ENCODE results near the gene LOXL4.
A peak's percentile ranks its signal among the peaks of the same experiment; 100 is the strongest.
"Not testable (repeated sequence)": the region's sequence is repeated elsewhere in the genome, so short reads cannot be mapped to it uniquely, and the experiment has no call there.

The LOXL4 gene

DNA sequence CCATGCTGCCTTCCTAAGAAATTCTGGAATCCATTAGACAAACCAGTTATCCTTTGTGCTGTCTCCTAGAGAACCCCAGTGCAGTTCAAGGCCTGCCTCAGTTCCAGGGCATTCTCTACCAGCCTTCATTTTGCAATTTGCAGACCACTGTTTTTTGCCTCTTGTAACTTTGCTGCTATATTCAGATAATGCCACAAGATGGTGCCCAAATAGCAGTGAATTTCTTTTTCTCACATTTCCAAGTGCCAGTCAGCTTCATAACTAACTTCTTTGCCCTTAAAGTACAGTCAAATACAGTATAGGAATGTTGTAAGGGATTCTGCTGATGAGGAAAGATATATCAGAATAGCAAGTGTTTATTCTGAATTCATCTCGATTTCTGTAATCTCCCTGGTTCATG lies 25.2 kb downstream of the LOXL4 start:
- no peak for DNase-seq (ENCODE audit: low read depth)

DNA sequence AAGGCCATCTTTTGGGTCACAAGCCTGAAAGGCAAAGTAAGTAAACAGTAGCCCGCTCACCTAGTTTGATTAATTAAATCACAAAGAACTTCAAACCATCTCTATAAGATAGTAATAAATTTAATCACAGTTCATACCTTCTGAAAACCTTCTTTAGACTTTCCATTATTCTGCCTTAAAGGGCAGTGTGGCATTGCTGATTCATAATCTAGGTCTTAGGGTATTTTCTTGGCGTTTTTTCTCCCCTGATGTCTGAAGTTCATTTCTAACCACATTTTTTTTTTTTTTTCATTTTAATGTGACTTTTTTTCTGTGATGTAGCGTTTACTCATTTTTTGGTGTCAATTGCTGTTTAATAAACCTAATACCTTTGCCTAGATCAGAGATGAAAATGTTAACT lies 27.5 kb downstream of the LOXL4 start:
- no peak for DNase-seq (ENCODE audit: low read depth)

DNA sequence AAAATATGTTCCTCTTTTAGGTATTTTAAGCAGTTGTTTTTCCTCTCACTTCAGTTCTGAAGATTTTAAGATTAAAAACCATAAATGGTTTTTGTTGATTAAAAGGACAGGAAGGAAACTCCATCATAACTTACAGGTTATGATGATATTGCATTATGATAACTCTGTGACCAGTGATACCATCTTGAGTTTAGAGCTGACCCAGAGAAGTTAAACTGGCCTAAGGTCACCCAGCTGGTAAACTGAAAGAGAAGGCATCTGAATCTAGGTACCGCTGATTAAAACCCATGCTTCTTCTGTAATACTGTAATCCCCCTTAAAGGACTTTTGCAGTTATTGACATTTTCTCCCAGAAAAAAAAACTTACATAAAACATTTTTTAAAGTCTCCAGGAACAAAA lies 29.6 kb downstream of the LOXL4 start:
- DNase-seq (ENCODE audit: low read depth), result no peak

DNA sequence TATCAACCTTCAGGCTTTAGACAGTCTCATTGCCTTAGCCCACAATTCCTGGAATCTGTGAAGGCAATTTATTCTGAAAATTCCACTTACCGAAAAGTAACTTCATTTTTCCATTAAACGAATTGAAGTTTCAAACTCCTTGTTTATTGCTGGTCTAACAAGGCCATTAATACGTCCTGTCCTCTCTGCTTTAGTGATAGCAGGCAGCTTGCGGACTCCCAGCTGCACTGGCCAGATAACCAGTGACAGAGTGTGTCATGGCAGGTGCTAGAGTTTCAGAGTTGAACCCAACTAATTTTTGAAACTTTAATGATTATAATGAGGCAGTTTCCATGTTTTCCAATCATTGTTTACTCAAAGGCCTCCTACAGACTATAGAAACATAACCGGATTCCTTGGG lies 31.1 kb downstream of the LOXL4 start:
- peak; percentile 71 for DNase-seq (ENCODE audit: low read depth)

DNA sequence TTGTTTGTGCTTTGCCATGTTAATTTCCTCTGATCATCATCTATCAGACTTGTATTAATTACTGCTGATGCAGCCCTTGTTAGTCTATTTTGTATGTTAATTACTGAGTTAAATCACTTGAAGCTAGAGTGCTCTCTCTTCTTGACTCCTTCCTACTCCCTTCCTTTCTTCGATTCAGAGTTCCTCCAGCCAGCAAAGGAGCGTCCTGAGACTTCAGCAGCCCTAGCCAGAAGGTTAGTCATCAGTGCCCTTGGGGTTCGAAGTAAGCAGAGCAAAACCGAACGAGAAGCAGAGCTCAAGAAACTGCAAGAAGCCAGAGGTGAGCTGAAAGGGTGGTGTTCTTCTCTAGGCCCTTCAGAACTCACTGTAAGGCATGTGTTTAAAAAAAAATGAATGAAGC lies 32.1 kb downstream of the LOXL4 start:
- no peak for DNase-seq (ENCODE audit: low read depth)

DNA sequence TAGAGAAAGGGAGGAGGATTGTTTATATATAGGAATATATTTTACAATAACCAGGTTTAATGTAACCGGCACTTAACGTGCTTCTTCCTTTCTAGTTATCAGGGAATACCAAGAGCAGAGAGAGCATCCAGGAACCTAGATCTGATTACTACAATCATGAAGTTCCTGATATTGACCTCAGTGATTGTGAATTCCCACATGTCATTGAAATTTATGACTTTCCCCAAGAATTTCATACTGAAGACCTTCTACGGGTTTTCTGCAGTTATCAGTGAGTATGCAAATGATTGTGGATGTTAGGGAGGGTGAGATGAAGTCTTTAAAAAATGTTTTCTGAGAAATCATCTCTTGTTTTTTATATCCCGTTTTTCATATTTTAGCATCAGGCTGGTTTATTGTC lies 36.6 kb downstream of the LOXL4 start:
- DNase-seq (ENCODE audit: low read depth), result no peak

DNA sequence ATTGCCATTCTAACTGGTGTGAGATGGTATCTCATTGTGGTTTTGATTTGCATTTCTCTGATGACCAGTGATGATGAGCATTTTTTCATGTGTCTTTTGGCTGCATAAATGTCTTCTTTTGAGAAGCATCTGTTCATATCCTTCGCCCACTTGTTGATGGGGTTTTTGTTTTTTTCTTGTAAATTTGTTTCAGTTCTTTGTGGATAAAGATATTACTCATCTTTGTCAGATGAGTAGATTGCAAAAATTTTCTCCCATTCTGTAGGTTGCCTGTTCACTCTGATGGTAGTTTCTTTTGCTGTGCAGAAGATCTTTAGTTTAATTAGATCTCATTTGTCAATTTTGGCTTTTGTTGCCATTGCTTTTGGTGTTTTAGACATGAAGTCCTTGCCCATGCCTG lies 39.7 kb downstream of the LOXL4 start:
- DNase-seq (ENCODE audit: low read depth), result not testable (repeated sequence)

DNA sequence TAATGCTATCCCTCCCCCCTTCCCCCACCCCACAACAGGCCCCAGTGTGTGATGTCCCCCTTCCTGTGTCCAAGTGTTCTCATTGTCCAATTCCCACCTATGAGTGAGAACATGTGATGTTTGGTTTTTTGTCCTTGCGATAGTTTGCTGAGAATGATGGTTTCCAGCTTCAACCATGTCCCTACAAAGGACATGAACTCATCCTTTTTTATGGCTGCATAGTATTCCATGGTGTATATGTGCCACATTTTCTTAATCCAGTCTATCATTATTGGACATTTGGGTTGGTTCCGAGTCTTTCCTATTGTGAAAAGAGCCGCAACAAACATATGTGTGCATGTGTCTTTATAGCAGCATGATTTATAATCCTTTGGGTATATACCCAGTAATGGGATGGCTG lies 40.3 kb downstream of the LOXL4 start:
- DNase-seq (ENCODE audit: low read depth), result not testable (repeated sequence)

DNA sequence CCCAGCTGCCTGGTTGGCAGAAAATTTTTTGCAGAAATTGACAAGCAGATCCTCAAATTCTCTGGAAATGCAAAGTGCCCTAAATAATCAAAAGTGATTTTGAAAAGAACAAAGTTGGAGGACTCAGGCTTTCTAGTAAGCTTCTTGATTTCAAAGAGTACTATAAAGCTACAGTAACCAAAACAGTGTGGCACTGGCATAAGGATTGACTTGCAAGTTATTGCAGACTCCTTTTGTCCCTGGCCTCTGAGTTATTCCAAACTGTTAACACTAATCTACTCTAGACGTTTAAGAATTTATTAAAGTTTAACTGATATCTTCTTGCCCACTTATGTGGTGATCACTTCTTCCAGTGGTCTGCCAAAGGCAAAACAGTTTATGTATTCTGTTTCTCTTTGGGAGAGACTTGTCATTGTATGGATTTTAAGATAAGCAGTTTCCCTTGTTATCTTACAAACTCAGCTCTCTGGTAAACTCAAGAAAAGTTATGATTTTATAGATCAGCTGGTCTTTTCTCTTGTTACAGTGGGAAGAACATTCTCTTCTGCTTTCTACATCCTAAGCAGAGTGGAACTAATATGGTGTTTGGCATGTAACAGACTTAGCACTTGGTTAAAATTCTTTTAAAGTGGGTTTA lies 41.4 kb downstream of the LOXL4 start:
- DNase-seq (ENCODE audit: low read depth), result peak; percentile 44

DNA sequence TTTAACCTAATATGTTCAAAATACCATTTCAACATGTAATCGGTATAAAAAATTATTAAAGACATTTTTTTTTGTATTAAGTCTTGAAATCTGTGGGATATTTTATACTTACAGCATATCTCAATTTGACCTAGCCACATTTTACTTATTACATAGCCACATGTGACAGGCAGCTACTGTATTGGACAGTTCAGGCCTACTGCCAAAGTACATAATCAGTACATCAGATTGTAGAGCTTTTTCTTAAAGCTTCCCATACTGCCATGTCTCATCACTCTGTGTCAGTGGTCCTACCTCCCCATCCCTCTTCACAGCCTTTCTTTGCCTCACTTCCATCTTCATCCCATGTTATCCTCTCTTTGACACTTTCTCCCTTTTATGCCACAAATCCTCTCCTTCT lies 43.0 kb downstream of the LOXL4 start:
- no peak for DNase-seq (ENCODE audit: low read depth)

DNA sequence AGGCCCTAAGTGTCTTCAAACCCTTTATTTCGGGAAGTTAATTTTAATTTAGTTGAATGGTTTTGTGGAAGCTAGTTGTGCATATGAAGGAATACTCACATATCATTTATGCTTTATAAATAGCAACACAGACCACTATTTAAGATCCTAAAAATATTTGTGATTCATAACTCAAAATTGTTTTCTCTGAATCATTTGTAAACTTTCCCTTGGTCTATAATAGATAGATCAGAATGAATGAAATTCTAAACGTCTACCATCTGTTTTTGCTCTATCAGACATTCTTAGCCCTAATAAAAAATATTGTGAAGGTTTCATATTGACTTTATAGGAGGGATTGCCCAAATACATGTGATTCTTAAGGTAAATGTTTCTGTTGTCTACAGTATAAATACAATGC lies 43.5 kb downstream of the LOXL4 start:
- DNase-seq (ENCODE audit: low read depth), result no peak

DNA sequence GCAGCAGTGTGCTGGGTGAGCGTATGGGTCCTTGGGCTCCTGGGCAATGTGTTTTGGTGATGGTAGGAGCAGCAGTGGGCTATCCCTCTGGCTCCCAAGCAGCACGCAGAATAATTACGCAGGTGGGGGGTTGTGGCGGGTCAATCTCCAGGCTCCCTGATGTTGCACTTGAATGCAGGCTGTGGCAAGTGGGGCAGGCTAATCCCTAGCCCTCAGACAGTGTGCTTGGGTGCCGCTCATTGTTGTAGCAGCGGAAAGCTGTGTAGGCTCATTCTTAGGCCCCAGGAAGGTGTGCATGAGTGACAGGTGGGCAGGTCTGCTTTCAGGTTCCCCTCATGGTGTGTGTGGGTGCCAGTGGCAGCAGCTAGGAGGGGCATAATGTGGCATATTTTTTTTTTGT lies 44.1 kb downstream of the LOXL4 start:
- no peak for DNase-seq (ENCODE audit: low read depth)

DNA sequence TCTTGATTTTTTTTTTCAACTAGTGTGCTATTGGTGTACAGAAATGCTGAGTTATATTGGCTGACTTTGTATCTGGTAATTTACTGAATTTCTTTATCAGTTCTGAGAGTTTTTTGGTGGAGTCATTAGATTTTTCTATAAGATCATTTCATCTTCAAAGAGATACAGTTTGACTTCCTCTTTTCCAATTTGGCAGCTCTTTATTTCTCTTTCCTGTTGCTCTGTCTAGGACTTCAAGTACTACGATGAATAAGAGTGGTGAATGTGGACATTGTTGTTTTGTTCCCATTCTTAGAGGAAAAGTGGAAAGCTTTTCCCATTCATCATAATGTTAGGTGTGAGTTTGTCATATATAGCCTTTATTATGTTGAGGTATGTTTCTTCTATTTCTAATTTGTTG lies 50.2 kb downstream of the LOXL4 start:
- DNase-seq (ENCODE audit: low read depth), result no peak

DNA sequence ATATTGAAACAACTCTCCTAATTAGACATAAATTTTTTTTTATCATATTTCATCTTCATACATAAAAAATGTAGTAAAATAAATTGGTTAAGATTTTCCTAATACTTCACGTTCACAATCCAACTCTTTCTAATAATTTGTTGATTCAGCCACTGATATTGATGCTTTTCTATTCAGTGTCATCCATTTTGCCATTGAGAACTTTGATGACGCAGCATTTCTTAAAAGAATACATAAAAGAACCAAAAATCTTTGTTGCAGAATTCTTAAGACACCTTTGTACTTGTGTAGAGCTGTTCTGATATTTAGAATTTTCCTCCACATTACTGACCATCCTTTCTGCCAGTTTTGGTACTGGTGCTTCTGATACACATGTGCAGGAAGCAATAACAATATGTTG lies 52.6 kb downstream of the LOXL4 start:
- no peak for DNase-seq (ENCODE audit: low read depth)

DNA sequence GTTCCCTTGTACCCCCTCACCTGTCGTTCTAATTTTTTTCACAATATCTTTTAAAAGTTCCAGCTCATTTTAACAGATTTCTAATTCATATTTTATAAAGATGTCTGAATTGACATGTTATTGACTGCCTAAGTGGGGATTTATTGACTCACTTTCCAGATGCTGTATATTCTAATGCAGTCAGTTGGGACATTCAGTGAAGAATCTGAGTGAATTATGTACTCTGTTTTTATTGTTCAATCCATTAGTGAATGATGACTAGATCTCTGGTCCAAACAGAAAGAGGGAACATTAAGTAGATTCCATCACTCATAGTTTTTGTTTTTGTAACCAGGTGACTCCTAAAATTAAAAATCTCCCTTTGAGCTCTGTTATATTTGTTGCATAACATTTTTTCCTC lies 54.3 kb downstream of the LOXL4 start:
- no peak for DNase-seq (ENCODE audit: low read depth)

DNA sequence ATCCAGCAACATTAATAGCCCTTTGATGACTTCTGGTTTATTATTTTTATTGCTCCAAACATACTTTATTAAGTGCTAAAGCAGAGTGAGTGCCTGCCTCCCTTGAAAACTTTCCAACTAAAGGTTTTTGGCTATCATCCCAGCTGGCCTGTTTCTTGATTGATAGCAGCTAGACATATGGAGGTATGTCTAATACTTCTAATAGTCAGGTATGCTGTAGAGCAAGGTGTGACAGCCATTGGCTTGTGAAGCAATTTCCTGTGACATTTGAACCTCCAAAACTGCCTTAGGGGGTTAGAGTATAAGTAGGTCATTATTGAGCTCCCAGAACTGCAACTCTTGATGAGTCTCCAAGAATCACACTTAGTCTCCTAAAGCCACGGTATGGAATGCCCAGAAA lies 55.8 kb downstream of the LOXL4 start:
- no peak for DNase-seq (ENCODE audit: low read depth)

DNA sequence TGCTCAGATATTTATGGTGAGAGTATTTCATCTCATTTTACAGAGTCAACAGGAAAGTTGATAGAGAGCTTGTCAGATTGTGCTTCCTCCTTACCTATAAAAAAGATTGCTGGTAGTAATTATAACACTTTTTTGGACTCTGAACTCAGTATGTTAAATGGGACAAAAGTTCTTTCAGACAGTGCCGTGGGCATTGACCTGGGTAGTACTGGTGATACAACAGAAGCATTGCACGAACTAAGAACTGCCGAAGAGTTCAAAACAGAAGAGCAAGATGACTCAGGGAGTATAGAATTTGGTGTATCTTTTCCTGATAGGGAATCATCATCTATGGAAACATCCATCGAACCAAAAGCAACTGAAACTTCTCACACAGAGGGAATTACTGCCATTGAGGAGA lies 58.6 kb downstream of the LOXL4 start:
- no peak for DNase-seq (ENCODE audit: low read depth)

DNA sequence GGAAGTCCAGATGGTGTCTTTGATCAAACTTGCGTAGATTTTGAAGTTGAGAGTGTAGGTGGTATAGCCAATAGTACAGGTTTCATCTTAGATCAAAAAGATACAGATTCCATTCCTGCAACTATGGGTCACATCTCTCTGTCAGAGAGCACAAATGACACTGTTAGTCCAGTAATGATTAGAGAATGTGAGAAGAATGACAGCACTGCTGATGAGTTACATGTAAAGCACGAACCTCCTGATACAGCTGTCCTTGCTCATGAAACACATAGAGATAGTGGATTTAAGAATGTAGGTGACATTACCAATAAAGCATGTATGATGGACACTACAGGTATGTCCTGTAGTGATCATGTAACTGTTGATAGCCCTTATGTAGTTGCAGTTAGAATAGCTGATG lies 59.1 kb downstream of the LOXL4 start:
- DNase-seq (ENCODE audit: low read depth), result no peak

DNA sequence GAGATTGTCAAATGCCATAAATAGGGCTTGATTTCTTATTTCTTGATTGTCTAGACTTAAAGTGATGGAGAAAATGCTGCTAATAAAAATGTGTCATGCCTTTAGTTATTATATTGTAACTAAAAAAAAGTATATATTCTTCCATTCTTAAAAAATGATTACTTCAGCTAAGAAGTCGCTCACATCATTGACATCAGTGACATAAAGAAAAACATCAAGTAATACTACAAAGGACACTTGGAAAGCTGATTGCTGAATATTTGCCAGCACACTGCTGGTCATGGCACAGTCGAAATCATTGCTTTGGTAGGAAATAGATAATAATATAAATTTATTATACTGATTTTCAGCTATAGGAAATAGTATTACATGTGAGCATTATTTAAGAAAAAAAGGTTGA lies 62.6 kb downstream of the LOXL4 start:
- no peak for DNase-seq (ENCODE audit: low read depth)

DNA sequence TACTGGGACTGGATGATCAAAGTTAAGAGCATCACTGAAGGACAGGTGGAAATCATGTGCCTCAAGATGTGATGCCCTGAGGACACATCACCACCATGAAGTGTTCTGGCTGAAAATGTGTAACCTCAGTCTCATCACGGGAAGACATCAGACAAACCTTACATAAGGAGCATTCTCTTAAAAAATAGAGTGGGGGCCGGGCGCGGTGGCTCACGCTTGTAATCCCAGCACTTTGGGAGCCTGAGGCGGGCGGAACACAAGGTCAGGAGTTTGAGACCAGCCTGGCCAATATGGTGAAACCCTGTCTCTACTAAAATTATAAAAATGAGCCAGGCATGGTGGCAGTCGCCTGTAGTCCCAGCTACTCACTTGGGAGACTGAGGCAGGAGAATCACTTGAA lies 65.6 kb downstream of the LOXL4 start:
- no peak for DNase-seq (ENCODE audit: low read depth)

DNA sequence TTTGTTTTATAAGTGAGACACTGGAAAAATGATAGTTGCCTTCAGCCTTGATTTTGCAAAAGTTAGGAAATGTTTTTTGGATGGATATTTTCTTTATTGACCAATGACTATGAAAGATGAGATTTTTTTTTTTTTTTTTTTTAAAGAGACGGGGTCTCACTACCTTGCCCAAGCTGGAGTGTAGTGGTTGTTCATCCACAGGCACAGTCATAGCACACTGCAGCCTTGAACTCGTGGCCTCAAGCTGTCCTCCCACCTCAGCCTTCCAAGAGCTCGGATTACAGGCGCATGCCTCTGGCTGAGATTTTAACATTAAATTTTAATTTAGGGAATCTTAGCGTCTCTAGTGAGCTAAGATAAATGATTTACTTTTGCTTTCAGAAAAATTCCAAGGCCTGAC lies 66.2 kb downstream of the LOXL4 start:
- no peak for DNase-seq (ENCODE audit: low read depth)
